HUES64 (cell line): ENCODE results near the gene TXN2.

Experiments used
- H3K27ac ChIP-seq: 2 replicates; pipeline ENCODE4 v1.7.0; 2013; ENCODE audit warnings: low read depth, low read length, inconsistent platforms
- H3K27me3 ChIP-seq: 2 replicates; pipeline ENCODE4 v1.6.1; 2013; ENCODE audit warnings: mild to moderate bottlenecking, low read length; ENCODE audit not compliant: insufficient read depth
- H3K36me3 ChIP-seq: 2 replicates; pipeline ENCODE4 v1.6.1; 2013; ENCODE audit warnings: mild to moderate bottlenecking, low read length; ENCODE audit not compliant: insufficient read depth
- H3K4me1 ChIP-seq: 2 replicates; pipeline ENCODE4 v1.6.1; 2013; ENCODE audit warnings: mild to moderate bottlenecking, low read length, moderate library complexity; ENCODE audit not compliant: insufficient read depth
- H3K4me3 ChIP-seq: 2 replicates; pipeline ENCODE4 v1.5.1; 2013; ENCODE audit warnings: mild to moderate bottlenecking, low read length, moderate library complexity
- H3K9ac ChIP-seq: 2 replicates; pipeline ENCODE4 v1.6.1; 2013; ENCODE audit warnings: mild to moderate bottlenecking, low read depth, low read length
- H3K9me3 ChIP-seq: 2 replicates; pipeline ENCODE4 v1.6.1; 2013; ENCODE audit warnings: low read depth, low read length; ENCODE audit not compliant: insufficient read depth
- WGBS: fragments of 150-250, 120-280 bp; methylation state at CpG from one replicate; pipeline ENCODE4 v1.1.7; 2013; ENCODE audit warnings: missing lambda C conversion rate; 5-methylcytosine and 5-hydroxymethylcytosine counted together

Gene TXN2

GRCh38 chr22:36423461-36424404 lies 57.7 kb downstream of the TXN2 start:
- Histone ChIP-seq H3K9ac (no peak overlapping the region), H3K4me3 (no peak overlapping the region), H3K27me3 (no peaks in the 10 kb centered on the region), H3K9me3 (no peaks in the 10 kb centered on the region), H3K4me1 (peaks cover 11% of the 10 kb centered on the region; the same call in 1 of the 2 replicates), H3K27ac (no peak overlapping the region), H3K36me3 (no peaks in the 10 kb centered on the region)
- 96% methylated on average over 15 of the region's 16 CpGs for WGBS

- Histone ChIP-seq H3K36me3 (no peaks in the 10 kb centered on the region), H3K4me3 (no peak overlapping the region), H3K27me3 (no peaks in the 10 kb centered on the region), H3K9me3 (no peaks in the 10 kb centered on the region), H3K9ac (no peak overlapping the region), H3K27ac (no peak overlapping the region), H3K4me1 (peaks cover 11% of the 10 kb centered on the region; the same call in 1 of the 2 replicates)
- WGBS = 93% methylated on average over 14 of the region's 14 CpGs
Observed at GRCh38 chr22:36422287-36423014, 59.0 kb downstream of the TXN2 start.

DNA sequence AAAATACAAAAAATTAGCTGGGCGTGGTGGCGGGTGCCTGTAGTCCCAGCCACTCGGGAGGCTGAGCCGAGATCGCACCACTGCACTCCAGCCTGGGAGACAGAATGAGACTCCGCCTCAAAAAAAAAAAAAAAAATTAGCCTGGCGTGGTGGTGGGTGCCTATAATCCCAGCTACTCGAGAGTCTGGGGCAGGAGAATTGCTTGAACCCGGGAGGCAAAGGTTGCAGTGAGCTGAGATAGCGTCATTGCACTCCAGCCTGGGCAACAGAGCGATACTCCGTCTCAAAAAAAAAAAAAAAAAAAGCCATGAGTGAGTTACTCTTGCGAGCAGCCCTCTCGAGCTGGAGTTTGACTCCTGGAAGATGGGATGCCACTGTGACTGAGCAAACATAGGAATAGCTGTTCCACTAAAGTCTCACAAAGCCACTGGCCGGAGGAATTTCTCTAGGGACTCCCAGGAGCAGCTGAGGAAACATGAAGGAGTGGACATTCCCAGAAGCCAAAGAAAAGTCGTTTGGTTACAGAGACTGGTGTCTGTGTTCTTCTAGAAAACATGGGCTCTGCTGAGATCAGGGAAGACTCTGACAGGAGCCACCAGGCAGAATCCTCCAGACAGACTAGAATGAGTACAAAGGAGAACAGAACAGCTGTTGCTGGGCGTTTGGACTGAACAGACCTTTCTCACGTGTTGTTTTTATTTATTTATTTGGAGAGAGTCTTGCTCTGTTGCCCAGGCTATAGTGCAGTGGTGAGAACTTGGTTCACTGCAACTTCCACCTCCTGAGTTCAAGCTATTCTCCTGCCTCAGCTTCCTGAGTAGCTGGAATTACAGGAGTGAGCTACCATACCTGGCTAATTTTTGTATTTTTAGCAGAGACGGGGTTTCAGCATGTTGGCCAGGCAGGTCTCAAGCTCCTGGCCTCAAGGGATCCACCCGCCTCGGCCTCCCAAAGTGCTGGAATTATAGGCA lies 61.2 kb downstream of the TXN2 start:
- Histone ChIP-seq H3K4me1 (peaks cover 4% of the 10 kb centered on the region; the same call in 1 of the 2 replicates), H3K27me3 (no peaks in the 10 kb centered on the region), H3K27ac (no peak overlapping the region), H3K9ac (no peak overlapping the region), H3K9me3 (no peaks in the 10 kb centered on the region), H3K4me3 (no peak overlapping the region), H3K36me3 (no peaks in the 10 kb centered on the region)
- 89% methylated on average over 21 of the region's 21 CpGs for WGBS

- peaks cover 4% of the 10 kb centered on the region; the same call in 1 of the 2 replicates for H3K4me1 ChIP-seq
- no peaks in the 10 kb centered on the region for H3K27me3 ChIP-seq
- WGBS = 35% methylated on average over 13 of the region's 13 CpGs
- no peaks in the 10 kb centered on the region for H3K36me3 ChIP-seq
- peak overlapping the region; percentile 6; the same call in 1 of the 2 replicates for H3K27ac ChIP-seq
- H3K4me3 ChIP-seq = no peak overlapping the region
- H3K9ac ChIP-seq = no peak overlapping the region
- H3K9me3 ChIP-seq = no peaks in the 10 kb centered on the region
Observed at GRCh38 chr22:36419177-36419911, 62.1 kb downstream of the TXN2 start.

DNA sequence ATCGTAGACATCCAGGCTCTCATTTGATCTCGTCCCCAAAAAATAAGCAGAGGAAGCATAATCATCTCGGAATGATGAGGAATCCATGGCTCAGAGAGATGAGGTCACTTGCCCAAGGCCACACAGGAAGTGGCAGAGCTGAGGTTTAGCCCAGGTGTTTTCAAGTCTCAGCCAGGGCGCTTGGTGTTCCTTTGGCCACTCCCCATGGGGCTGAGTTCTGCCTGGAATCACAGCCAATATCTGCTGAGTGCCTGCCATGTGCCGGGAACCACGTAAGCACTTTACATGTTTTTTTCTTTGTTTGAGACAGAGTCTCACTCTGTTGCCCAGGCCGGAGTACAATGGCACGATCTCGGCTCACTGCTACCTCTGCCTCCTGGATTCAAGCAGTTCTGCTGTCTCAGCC lies 64.2 kb downstream of the TXN2 start:
- H3K36me3 ChIP-seq = no peaks in the 10 kb centered on the region
- 93% methylated on average over 9 of the region's 9 CpGs for WGBS
- H3K27me3 ChIP-seq = no peaks in the 10 kb centered on the region
- peaks cover 4% of the 10 kb centered on the region; the same call in 1 of the 2 replicates for H3K4me1 ChIP-seq
- no peak overlapping the region for H3K27ac ChIP-seq
- H3K9me3 ChIP-seq = no peaks in the 10 kb centered on the region
- H3K4me3 ChIP-seq = no peak overlapping the region
- H3K9ac ChIP-seq = no peak overlapping the region
